Esophagus muscularis mucosa (tissue), 4 donors: ENCODE measurements around the gene CTNNA3. TPM values are rescaled to one million over a fixed set of nuclear protein-coding genes. Genes with fewer than 3 reads are reported as not detected.

Experiments used
- DNase-seq: peaks from one replicate; pipeline ENCODE4 v3.0.0-alpha.2; 2017; ENCODE audit errors: extremely low spot score
- H3K27ac ChIP-seq, 4 donors: fragments of 200-600 bp; sonication (generic); replicated peaks in 1 of 4; 1 replicate in 3 of 4; 2 replicates in 1 of 4; pipeline ENCODE4 v1.5.1; 2016 to 2019; ENCODE audit warnings: mild to moderate bottlenecking in 1 of 4
- H3K27me3 ChIP-seq, 4 donors: fragments of 200-600 bp; sonication (generic); one replicate each; pipeline versions ENCODE4 v1.5.1 to v1.6.0; 2016 to 2019
- H3K36me3 ChIP-seq, 4 donors: fragments of 200-600 bp; sonication (generic); one replicate each; pipeline ENCODE4 v1.5.1; 2016 to 2019
- H3K4me1 ChIP-seq, 4 donors: fragments of 200-600 bp; sonication (generic); one replicate each; pipeline ENCODE4 v1.5.1; 2016 to 2019
- H3K4me3 ChIP-seq, 4 donors: fragments of 200-600 bp; sonication (generic); 1 replicate in 2 of 4; 2 replicates in 2 of 4; pipeline ENCODE4 v1.5.1; 2016 to 2019; ENCODE audit warnings: mild to moderate bottlenecking in 4 of 4, moderate library complexity in 1 of 4
- H3K9me3 ChIP-seq, 4 donors: fragments of 200-600 bp; sonication (generic); 1 replicate in 3 of 4; 2 replicates in 1 of 4; pipeline ENCODE4 v1.5.1; 2016 to 2019
- CTCF ChIP-seq, 3 experiments: fragments of 200-600 bp in 2 of 3; fragments of 450-650 bp in 1 of 3; sonication (generic) in 2 of 3; IDR thresholded peaks; one replicate each; pipeline ENCODE4 v1.5.1; 2017 to 2019; ENCODE audit warnings: antibody characterized with exemption in 3 of 3, mild to moderate bottlenecking in 2 of 3, moderate library complexity in 1 of 3
- EP300 ChIP-seq: sonication (generic); formaldehyde crosslinking; IDR thresholded peaks from one replicate; pipeline ENCODE4 v1.6.1; 2017; ENCODE audit warnings: antibody characterized with exemption
- POLR2A ChIP-seq: fragments of 450-650 bp; IDR thresholded peaks from one replicate; pipeline ENCODE4 v1.6.1; 2017; ENCODE audit warnings: antibody characterized with exemption, moderate library complexity, mild to moderate bottlenecking, low read depth
- POLR2AphosphoS5 ChIP-seq, 2 donors: sonication (generic); formaldehyde crosslinking; IDR thresholded peaks; one replicate each; pipeline ENCODE4 v1.6.1; 2017; ENCODE audit warnings: antibody characterized with exemption in 2 of 2
- WGBS: methylation state at CpG from one replicate; pipeline ENCODE4 v1.1.5; 2018; 5-methylcytosine and 5-hydroxymethylcytosine counted together
- intact Hi-C: fragments of 100-400 bp; cut with DNase I; formaldehyde crosslinking; loops from one replicate; pipeline ENCODE4 v1.15.1; 2023
- total RNA-seq, 4 donors: library from RNA; depleted of rRNA; stranded (reverse); fragments of >200 nt; gene quantifications; one replicate each; pipeline versions ENCODE4 v1.1.0 to v1.2.1, GENCODE V29; 2016

CTNNA3 gene
- total RNA-seq, 4 donors from 2014 or later, result 5.1 to 27.8 (median 17.6) TPM

GRCh38 chr10:66292922-66293321 lies 1403.1 kb downstream of the CTNNA3 start:
- Histone ChIP-seq H3K9me3 (no peaks in the 10 kb centered on the region), H3K4me3 (no peak overlapping the region), H3K36me3 (no peaks in the 10 kb centered on the region), H3K4me1 (no peaks in the 10 kb centered on the region), H3K27ac (no peak overlapping the region), H3K27me3 (no peaks in the 10 kb centered on the region)
- intact Hi-C loops, result no loop called here
- no peak for TF ChIP-seq CTCF (IDR thresholded peaks at IDR 0.05)
- no peak for TF ChIP-seq POLR2A
- TF ChIP-seq POLR2AphosphoS5 (IDR thresholded peaks at IDR 0.05), result no peak
- no peak for TF ChIP-seq EP300
- no peak for DNase-seq

GRCh38 chr10:66292456-66292855 lies 1403.5 kb downstream of the CTNNA3 start:
- Histone ChIP-seq H3K27me3 (no peaks in the 10 kb centered on the region), H3K4me3 (no peak overlapping the region), H3K9me3 (no peaks in the 10 kb centered on the region), H3K27ac (no peak overlapping the region), H3K4me1 (no peaks in the 10 kb centered on the region), H3K36me3 (no peaks in the 10 kb centered on the region)
- 66% methylated on average over 1 of the region's 1 CpG for WGBS
- TF ChIP-seq POLR2AphosphoS5 (IDR thresholded peaks at IDR 0.05), result no peak
- no peak for DNase-seq
- intact Hi-C loops, result no loop called here

GRCh38 chr10:66291133-66291532 lies 1404.9 kb downstream of the CTNNA3 start:
- Histone ChIP-seq H3K27ac (no peak overlapping the region), H3K9me3 (no peaks in the 10 kb centered on the region), H3K4me1 (no peaks in the 10 kb centered on the region), H3K27me3 (no peaks in the 10 kb centered on the region), H3K36me3 (no peaks in the 10 kb centered on the region), H3K4me3 (no peak overlapping the region)
- WGBS, result 57% methylated on average over 2 of the region's 2 CpGs
- no peak for DNase-seq
- intact Hi-C loops, result no loop called here
- TF ChIP-seq POLR2A (no peak), POLR2AphosphoS5 (IDR thresholded peaks at IDR 0.05) (no peak)

- Histone ChIP-seq H3K27me3 (no peaks in the 10 kb centered on the region), H3K9me3 (no peaks in the 10 kb centered on the region), H3K4me3 (no peak overlapping the region), H3K36me3 (no peaks in the 10 kb centered on the region), H3K4me1 (no peaks in the 10 kb centered on the region), H3K27ac (no peak overlapping the region)
- TF ChIP-seq EP300, result no peak
- no peak for DNase-seq
- intact Hi-C loops, result no loop called here
Observed at GRCh38 chr10:66284621-66285020, 1411.4 kb downstream of the CTNNA3 start.

- intact Hi-C loops, result no loop called here
- Histone ChIP-seq H3K27me3 (no peaks in the 10 kb centered on the region), H3K4me3 (no peak overlapping the region), H3K4me1 (no peaks in the 10 kb centered on the region), H3K9me3 (no peaks in the 10 kb centered on the region), H3K27ac (no peak overlapping the region), H3K36me3 (no peaks in the 10 kb centered on the region)
- TF ChIP-seq POLR2A, result no peak
- no peak for TF ChIP-seq CTCF (IDR thresholded peaks at IDR 0.05)
- no peak for TF ChIP-seq EP300
- no peak for TF ChIP-seq POLR2AphosphoS5 (IDR thresholded peaks at IDR 0.05)
- DNase-seq, result no peak
- WGBS, result 95% methylated on average over 4 of the region's 4 CpGs
Observed at GRCh38 chr10:66283874-66284464, 1412.0 kb downstream of the CTNNA3 start.

GRCh38 chr10:66283064-66283463 lies 1412.9 kb downstream of the CTNNA3 start:
- no peak for DNase-seq
- Histone ChIP-seq H3K9me3 (no peaks in the 10 kb centered on the region), H3K27ac (no peak overlapping the region), H3K4me1 (no peaks in the 10 kb centered on the region), H3K36me3 (no peaks in the 10 kb centered on the region), H3K27me3 (no peaks in the 10 kb centered on the region), H3K4me3 (no peak overlapping the region)
- TF ChIP-seq EP300, result no peak
- no peak for TF ChIP-seq POLR2AphosphoS5 (IDR thresholded peaks at IDR 0.05)
- no peak for TF ChIP-seq POLR2A
- no peak for TF ChIP-seq CTCF (IDR thresholded peaks at IDR 0.05)
- intact Hi-C loops, result no loop called here
- WGBS, result 81% methylated on average over 2 of the region's 2 CpGs
